GM12892 (cell line): ENCODE measurements around the gene SMARCD3.

ENCODE experiments used
- POLR2A ChIP-seq: IDR thresholded peaks from 2 replicates; pipeline ENCODE4 v1.6.1; 2011; ENCODE audit warnings: low read depth, low read length, control low read depth
- TAF1 ChIP-seq: IDR thresholded peaks from 2 replicates; pipeline ENCODE4 v1.6.1; 2011; ENCODE audit warnings: low read depth, mild to moderate bottlenecking, control low read depth, low read length, borderline replicate concordance

DNA sequence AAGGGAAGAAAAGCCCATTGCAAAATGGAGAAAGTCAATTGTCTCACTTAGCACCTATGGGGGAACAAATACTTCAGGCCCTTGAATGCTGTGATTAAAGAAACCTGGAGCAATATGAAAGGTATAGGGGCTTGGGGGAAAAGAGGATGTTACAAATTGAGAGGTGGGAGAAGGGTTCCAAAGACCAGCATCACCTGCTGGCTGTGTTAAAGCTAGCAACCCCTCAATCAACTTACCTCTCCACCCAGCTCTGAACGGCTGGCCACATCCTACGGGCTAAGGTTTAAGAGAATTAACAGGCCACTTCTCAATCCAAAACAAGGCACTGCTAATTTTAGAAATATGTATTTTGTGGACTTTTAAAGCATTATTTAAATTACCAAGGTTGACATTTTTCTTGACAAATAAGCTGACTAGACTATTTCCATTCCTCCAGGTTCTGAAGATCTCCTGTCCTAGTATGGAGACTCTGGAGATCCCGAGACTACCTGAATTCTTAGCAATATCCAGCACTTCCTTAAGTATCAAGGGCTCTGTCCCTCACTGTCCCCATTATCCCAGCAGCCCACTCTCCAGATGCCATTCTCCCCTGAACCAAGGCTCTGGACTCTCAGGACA is 37.2 kb downstream of the SMARCD3 start:
- no peak for TF ChIP-seq POLR2A
- TF ChIP-seq TAF1 = no peak
